ENCODE measurements around the gene YY1AP1.
"Not testable (repeated sequence)": the region's sequence is repeated elsewhere in the genome, so short reads cannot be mapped to it uniquely, and the experiment has no call there.

YY1AP1 gene

GRCh38 chr1:155688324-155689080 is at the start of gene YY1AP1:
YY1AP1 (minus strand) TSS chr1:155688774; CDS start chr1:155680436, 8,338 bp downstream.
- peak within 1 kb of the TSS; percentile 88 for H3K4me3 ChIP-seq (ENCODE audit: control insufficient read depth, low read depth, low read length)
- TF ChIP-seq CTCF (conservative IDR thresholded peaks at IDR 0.05; ENCODE audit: control insufficient read depth, insufficient read depth, low read depth, low read length): no peak
- peak; percentile 81 for DNase-seq (ENCODE audit: low read depth)

- DNase-seq (ENCODE audit: low read depth): peak; percentile 75
- H3K4me3 ChIP-seq (ENCODE audit: control insufficient read depth, low read depth, low read length): no peak overlapping the region
- peak; percentile 77 for TF ChIP-seq CTCF (conservative IDR thresholded peaks at IDR 0.05; ENCODE audit: control insufficient read depth, insufficient read depth, low read depth, low read length)
Measured at GRCh38 chr1:155729031-155729898, 40.7 kb upstream of the YY1AP1 start.

- TF ChIP-seq CTCF (conservative IDR thresholded peaks at IDR 0.05; ENCODE audit: control insufficient read depth, insufficient read depth, low read depth, low read length): no peak
- DNase-seq (ENCODE audit: low read depth): no peak
- no peak overlapping the region for H3K4me3 ChIP-seq (ENCODE audit: control insufficient read depth, low read depth, low read length)
Measured at GRCh38 chr1:155725142-155725541, 36.6 kb upstream of the YY1AP1 start.

- no peak for DNase-seq (ENCODE audit: low read depth)
- no peak overlapping the region for H3K4me3 ChIP-seq (ENCODE audit: control insufficient read depth, low read depth, low read length)
- TF ChIP-seq CTCF (conservative IDR thresholded peaks at IDR 0.05; ENCODE audit: control insufficient read depth, insufficient read depth, low read depth, low read length): no peak
Measured at GRCh38 chr1:155719703-155720102, 31.1 kb upstream of the YY1AP1 start.

GRCh38 chr1:155718524-155719115 is 30.0 kb upstream of the YY1AP1 start:
- H3K4me3 ChIP-seq (ENCODE audit: control insufficient read depth, low read depth, low read length); DNase-seq (ENCODE audit: low read depth): not testable (repeated sequence)

- H3K4me3 ChIP-seq (ENCODE audit: control insufficient read depth, low read depth, low read length): no peak overlapping the region
- no peak for DNase-seq (ENCODE audit: low read depth)
- no peak for TF ChIP-seq CTCF (conservative IDR thresholded peaks at IDR 0.05; ENCODE audit: control insufficient read depth, insufficient read depth, low read depth, low read length)
Measured at GRCh38 chr1:155717041-155717440, 28.5 kb upstream of the YY1AP1 start.

- no peak for DNase-seq (ENCODE audit: low read depth)
- no peak overlapping the region for H3K4me3 ChIP-seq (ENCODE audit: control insufficient read depth, low read depth, low read length)
- no peak for TF ChIP-seq CTCF (conservative IDR thresholded peaks at IDR 0.05; ENCODE audit: control insufficient read depth, insufficient read depth, low read depth, low read length)
Measured at GRCh38 chr1:155715777-155716176, 27.2 kb upstream of the YY1AP1 start.

- DNase-seq (ENCODE audit: low read depth); H3K4me3 ChIP-seq (ENCODE audit: control insufficient read depth, low read depth, low read length): not testable (repeated sequence)
Measured at GRCh38 chr1:155715056-155715455, 26.5 kb upstream of the YY1AP1 start.

All from fibroblast of mammary gland (primary cell).